AG09309 (cell line): ENCODE measurements around the gene DPP10.
"Not testable (repeated sequence)": the region's sequence is repeated elsewhere in the genome, so short reads cannot be mapped to it uniquely, and the experiment has no call there.

Experiments used
- DNase-seq: peaks from one replicate; pipeline ENCODE4 v3.0.0-alpha.2; 2010; ENCODE audit warnings: low read depth
- H3K4me3 ChIP-seq: 2 replicates; pipeline ENCODE4 v1.5.1; 2011; ENCODE audit warnings: mild to moderate bottlenecking, low read depth, low read length, moderate library complexity; ENCODE audit not compliant: control insufficient read depth
- TF ChIP-seq, protein P1 (sequence below): IDR thresholded peaks from 2 replicates; pipeline ENCODE4 v1.5.1; 2011; ENCODE audit warnings: mild to moderate bottlenecking, low read depth, low read length, inconsistent platforms; ENCODE audit not compliant: insufficient read depth, control insufficient read depth; ENCODE audit errors: missing control alignments

DPP10 gene

GRCh38 chr2:115427436-115427835 lies 985.0 kb downstream of the DPP10 start:
- H3K4me3 ChIP-seq: no peak overlapping the region
- TF ChIP-seq, protein P1, sequence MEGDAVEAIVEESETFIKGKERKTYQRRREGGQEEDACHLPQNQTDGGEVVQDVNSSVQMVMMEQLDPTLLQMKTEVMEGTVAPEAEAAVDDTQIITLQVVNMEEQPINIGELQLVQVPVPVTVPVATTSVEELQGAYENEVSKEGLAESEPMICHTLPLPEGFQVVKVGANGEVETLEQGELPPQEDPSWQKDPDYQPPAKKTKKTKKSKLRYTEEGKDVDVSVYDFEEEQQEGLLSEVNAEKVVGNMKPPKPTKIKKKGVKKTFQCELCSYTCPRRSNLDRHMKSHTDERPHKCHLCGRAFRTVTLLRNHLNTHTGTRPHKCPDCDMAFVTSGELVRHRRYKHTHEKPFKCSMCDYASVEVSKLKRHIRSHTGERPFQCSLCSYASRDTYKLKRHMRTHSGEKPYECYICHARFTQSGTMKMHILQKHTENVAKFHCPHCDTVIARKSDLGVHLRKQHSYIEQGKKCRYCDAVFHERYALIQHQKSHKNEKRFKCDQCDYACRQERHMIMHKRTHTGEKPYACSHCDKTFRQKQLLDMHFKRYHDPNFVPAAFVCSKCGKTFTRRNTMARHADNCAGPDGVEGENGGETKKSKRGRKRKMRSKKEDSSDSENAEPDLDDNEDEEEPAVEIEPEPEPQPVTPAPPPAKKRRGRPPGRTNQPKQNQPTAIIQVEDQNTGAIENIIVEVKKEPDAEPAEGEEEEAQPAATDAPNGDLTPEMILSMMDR: no peak
- DNase-seq: no peak

DNA sequence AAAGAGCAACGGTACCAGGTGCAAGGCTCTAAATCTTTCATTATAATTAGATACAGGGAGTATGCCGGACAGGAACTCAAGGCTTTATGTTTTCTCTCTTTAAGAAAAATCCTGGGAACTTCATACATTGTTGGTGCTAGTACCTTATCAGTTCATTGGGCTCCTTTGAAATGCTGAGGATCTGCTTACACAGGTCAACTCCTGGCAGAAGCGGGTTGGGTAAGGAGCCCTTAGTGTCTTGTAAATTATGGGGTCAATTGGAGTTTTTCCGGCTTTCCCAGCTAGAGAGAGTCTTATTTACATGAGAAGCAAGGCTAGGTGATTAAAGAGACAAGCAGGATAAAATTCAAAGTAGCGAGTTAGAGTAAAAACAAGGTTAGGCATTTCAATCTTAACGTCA lies 998.3 kb downstream of the DPP10 start:
- H3K4me3 ChIP-seq: not testable (repeated sequence)

DNA sequence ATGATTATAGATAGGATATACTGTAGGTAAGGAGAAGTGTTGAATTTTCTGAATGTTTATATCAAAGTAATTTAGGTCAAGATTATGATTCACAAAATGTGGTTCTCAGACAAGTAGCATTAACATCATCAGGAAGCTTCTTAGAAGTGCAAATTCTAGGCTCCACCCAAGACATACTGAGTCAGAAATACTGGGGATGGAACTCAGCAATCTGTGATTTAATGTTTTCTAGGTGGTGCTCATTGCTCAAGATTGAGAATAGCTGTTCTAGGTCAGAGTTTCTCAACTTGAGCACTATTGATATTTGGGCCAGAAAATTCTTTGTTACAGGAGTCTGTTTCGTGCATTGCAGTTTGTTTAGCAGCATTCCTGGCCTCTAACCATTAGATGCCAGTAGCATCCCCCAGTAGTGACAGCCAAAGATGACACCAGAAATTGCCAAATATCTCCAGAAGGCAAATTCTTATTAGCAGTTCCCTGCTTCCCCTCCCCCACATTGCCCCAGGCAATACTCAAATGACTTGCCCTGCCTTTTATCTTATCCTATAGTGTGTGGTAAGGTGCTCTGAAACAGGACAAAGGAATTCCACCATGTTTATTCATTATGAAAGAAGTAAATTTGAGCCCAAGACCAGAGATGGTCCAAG lies 1001.2 kb downstream of the DPP10 start:
- H3K4me3 ChIP-seq: no peak overlapping the region
- TF ChIP-seq, protein P1: no peak
- DNase-seq: no peak

More for the DNA sequence above, 998.3 kb downstream of the DPP10 start:
- not testable (repeated sequence) for DNase-seq

GRCh38 chr2:115460008-115460407 lies 1017.6 kb downstream of the DPP10 start:
- TF ChIP-seq, protein P1: no peak
- no peak overlapping the region for H3K4me3 ChIP-seq
- DNase-seq: no peak

- H3K4me3 ChIP-seq: no peak overlapping the region
- TF ChIP-seq, protein P1: no peak
- DNase-seq: no peak
Observed at GRCh38 chr2:115480741-115481140, 1038.3 kb downstream of the DPP10 start.

DNA sequence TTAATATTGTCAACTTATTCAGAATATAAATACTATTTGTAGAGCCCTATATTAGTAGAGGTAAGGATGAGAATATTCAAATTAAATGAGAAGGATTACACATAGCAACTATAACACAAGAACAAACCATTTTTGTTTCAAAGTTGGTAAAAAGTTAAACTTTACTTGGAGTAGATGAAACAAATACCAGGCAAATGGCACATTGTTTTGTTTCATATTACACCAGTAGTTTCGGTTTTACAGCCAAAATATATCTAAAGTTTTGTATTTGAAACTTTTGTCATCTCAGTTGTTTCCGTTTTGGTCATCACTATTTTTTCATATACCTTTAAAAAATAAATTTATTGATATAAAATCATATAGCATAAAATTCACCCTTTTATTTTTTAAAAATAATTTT lies 1039.4 kb downstream of the DPP10 start:
- DNase-seq: no peak
- H3K4me3 ChIP-seq: no peak overlapping the region
- TF ChIP-seq, protein P1: no peak

GRCh38 chr2:115483666-115484065 lies 1041.2 kb downstream of the DPP10 start:
- TF ChIP-seq, protein P1: no peak
- H3K4me3 ChIP-seq: no peak overlapping the region
- DNase-seq: no peak
